ENCODE measurements around the gene CACNG3.
"Not testable (repeated sequence)": the region's sequence is repeated elsewhere in the genome, so short reads cannot be mapped to it uniquely, and the experiment has no call there.

Gene CACNG3

GRCh38 chr16:24336491-24336890, 80.4 kb downstream of the CACNG3 start:
- no peak overlapping the region for H3K9ac ChIP-seq (ENCODE audit: low read depth, low read length, poor library complexity, severe bottlenecking)
- H4K20me1 ChIP-seq (ENCODE audit: insufficient read depth, low read length, poor library complexity, severe bottlenecking), result no peaks in the 10 kb centered on the region
- no peaks in the 10 kb centered on the region for H3K4me1 ChIP-seq (ENCODE audit: insufficient read depth, low read length, poor library complexity, severe bottlenecking)
- H3K9me3 ChIP-seq (ENCODE audit: insufficient read depth, low read depth, low read length), result no peaks in the 10 kb centered on the region
- no peaks in the 10 kb centered on the region for H3K79me2 ChIP-seq (ENCODE audit: insufficient read depth, low read length)
- no peaks in the 10 kb centered on the region for H3K36me3 ChIP-seq (ENCODE audit: insufficient read depth, low read length)
- H3F3A ChIP-seq (ENCODE audit: low read depth), result no peaks in the 10 kb centered on the region
- TF ChIP-seq CTCF (conservative IDR thresholded peaks at IDR 0.05; ENCODE audit: low read length), result no peak
- TF ChIP-seq EZH2phosphoT487 (IDR thresholded peaks at IDR 0.05; ENCODE audit: borderline replicate concordance), result no peak
- no peak overlapping the region for H2AFZ ChIP-seq (ENCODE audit: low read length)
- H3K27me3 ChIP-seq (ENCODE audit: insufficient read depth, low read length, poor library complexity, severe bottlenecking), result no peaks in the 10 kb centered on the region
- no peak overlapping the region for H3K4me3 ChIP-seq (ENCODE audit: low read length, poor library complexity, severe bottlenecking)
- H3K4me2 ChIP-seq (ENCODE audit: low read depth, low read length, poor library complexity, severe bottlenecking), result no peak overlapping the region
- no peaks in the 10 kb centered on the region for H3K9me2 ChIP-seq (replicated peaks; ENCODE audit: low read depth, low read length)

GRCh38 chr16:24337013-24337412, 80.9 kb downstream of the CACNG3 start:
- Histone ChIP-seq H3K9me2 (replicated peaks; ENCODE audit: low read depth, low read length) (no peaks in the 10 kb centered on the region), H3K4me2 (ENCODE audit: low read depth, low read length, poor library complexity, severe bottlenecking) (no peak overlapping the region), H3K4me1 (ENCODE audit: insufficient read depth, low read length, poor library complexity, severe bottlenecking) (no peaks in the 10 kb centered on the region), H3K27me3 (ENCODE audit: insufficient read depth, low read length, poor library complexity, severe bottlenecking) (no peaks in the 10 kb centered on the region), H3F3A (ENCODE audit: low read depth) (no peaks in the 10 kb centered on the region), H3K9ac (ENCODE audit: low read depth, low read length, poor library complexity, severe bottlenecking) (no peak overlapping the region), H2AFZ (ENCODE audit: low read length) (no peak overlapping the region), H3K79me2 (ENCODE audit: insufficient read depth, low read length) (no peaks in the 10 kb centered on the region), H3K9me3 (ENCODE audit: insufficient read depth, low read depth, low read length) (no peaks in the 10 kb centered on the region), H4K20me1 (ENCODE audit: insufficient read depth, low read length, poor library complexity, severe bottlenecking) (no peaks in the 10 kb centered on the region), H3K36me3 (ENCODE audit: insufficient read depth, low read length) (no peaks in the 10 kb centered on the region), H3K4me3 (ENCODE audit: low read length, poor library complexity, severe bottlenecking) (no peak overlapping the region)
- TF ChIP-seq EZH2phosphoT487 (IDR thresholded peaks at IDR 0.05; ENCODE audit: borderline replicate concordance), result no peak
- no peak for TF ChIP-seq CTCF (conservative IDR thresholded peaks at IDR 0.05; ENCODE audit: low read length)

GRCh38 chr16:24343829-24344228, 87.7 kb downstream of the CACNG3 start:
- H3K4me2 ChIP-seq (ENCODE audit: low read depth, low read length, poor library complexity, severe bottlenecking); H3K27me3 ChIP-seq (ENCODE audit: insufficient read depth, low read length, poor library complexity, severe bottlenecking); H4K20me1 ChIP-seq (ENCODE audit: insufficient read depth, low read length, poor library complexity, severe bottlenecking); H3K9ac ChIP-seq (ENCODE audit: low read depth, low read length, poor library complexity, severe bottlenecking); H3K36me3 ChIP-seq (ENCODE audit: insufficient read depth, low read length); H3K4me1 ChIP-seq (ENCODE audit: insufficient read depth, low read length, poor library complexity, severe bottlenecking); H2AFZ ChIP-seq (ENCODE audit: low read length); H3F3A ChIP-seq (ENCODE audit: low read depth); H3K9me3 ChIP-seq (ENCODE audit: insufficient read depth, low read depth, low read length); H3K9me2 ChIP-seq (replicated peaks; ENCODE audit: low read depth, low read length); H3K4me3 ChIP-seq (ENCODE audit: low read length, poor library complexity, severe bottlenecking); H3K79me2 ChIP-seq (ENCODE audit: insufficient read depth, low read length): not testable (repeated sequence)

GRCh38 chr16:24344784-24345183, 88.6 kb downstream of the CACNG3 start:
- Histone ChIP-seq H3K9me2 (replicated peaks; ENCODE audit: low read depth, low read length) (no peaks in the 10 kb centered on the region), H3K4me2 (ENCODE audit: low read depth, low read length, poor library complexity, severe bottlenecking) (no peak overlapping the region), H3K9me3 (ENCODE audit: insufficient read depth, low read depth, low read length) (no peaks in the 10 kb centered on the region), H3K27me3 (ENCODE audit: insufficient read depth, low read length, poor library complexity, severe bottlenecking) (no peaks in the 10 kb centered on the region), H3F3A (ENCODE audit: low read depth) (no peaks in the 10 kb centered on the region), H2AFZ (ENCODE audit: low read length) (no peak overlapping the region), H3K36me3 (ENCODE audit: insufficient read depth, low read length) (no peaks in the 10 kb centered on the region), H3K4me1 (ENCODE audit: insufficient read depth, low read length, poor library complexity, severe bottlenecking) (no peaks in the 10 kb centered on the region), H4K20me1 (ENCODE audit: insufficient read depth, low read length, poor library complexity, severe bottlenecking) (no peaks in the 10 kb centered on the region), H3K9ac (ENCODE audit: low read depth, low read length, poor library complexity, severe bottlenecking) (no peak overlapping the region), H3K79me2 (ENCODE audit: insufficient read depth, low read length) (no peaks in the 10 kb centered on the region), H3K4me3 (ENCODE audit: low read length, poor library complexity, severe bottlenecking) (no peak overlapping the region)
- no peak for TF ChIP-seq EZH2phosphoT487 (IDR thresholded peaks at IDR 0.05; ENCODE audit: borderline replicate concordance)
- no peak for TF ChIP-seq CTCF (conservative IDR thresholded peaks at IDR 0.05; ENCODE audit: low read length)
